HCT116 (cell line): ENCODE data around the gene ISL2.

Experiments
- CBX3 ChIP-seq: IDR thresholded peaks from 2 replicates; pipeline ENCODE4 v1.6.1; 2012; ENCODE audit warnings: low read depth
- EZH2 ChIP-seq: fragments of 200-600 bp; sonication (generic); IDR thresholded peaks from 2 replicates; pipeline ENCODE4 v1.6.1; 2017; ENCODE audit warnings: antibody characterized with exemption, mixed run types
- EZH2phosphoT487 ChIP-seq: fragments of 200-600 bp; IDR thresholded peaks from 2 replicates; pipeline ENCODE4 v1.6.1; 2018; ENCODE audit warnings: antibody characterized with exemption, borderline replicate concordance
- JUND ChIP-seq: IDR thresholded peaks from 2 replicates; pipeline ENCODE4 v1.6.1; 2012
- MAX ChIP-seq: IDR thresholded peaks from 2 replicates; pipeline ENCODE4 v1.6.1; 2012
- POLR2A ChIP-seq: IDR thresholded peaks from 2 replicates; pipeline ENCODE4 v1.7.0; 2011; ENCODE audit warnings: borderline replicate concordance; ENCODE audit not compliant: insufficient read depth, insufficient read length; ENCODE audit errors: extremely low read depth
- POLR2AphosphoS5 ChIP-seq: IDR thresholded peaks from 2 replicates; pipeline ENCODE4 v1.6.1; 2011; ENCODE audit warnings: mild to moderate bottlenecking, low read depth, low read length, moderate library complexity
- REST ChIP-seq: IDR thresholded peaks from 2 replicates; pipeline ENCODE4 v1.6.1; 2012; ENCODE audit warnings: low read depth
- SIN3A ChIP-seq: IDR thresholded peaks from 2 replicates; pipeline ENCODE4 v1.6.1; 2012; ENCODE audit warnings: low read depth
- ZNF274 ChIP-seq: fragments of 200-500 bp; sonication (Bioruptor generic); IDR thresholded peaks from 2 replicates; pipeline ENCODE4 v1.6.1; 2014; ENCODE audit warnings: mild to moderate bottlenecking, low read depth, low read length, inconsistent platforms
- TF ChIP-seq, protein P1 (sequence below), 3 experiments: fragments of 200-600 bp in 1 of 3; sonication (generic) in 1 of 3; IDR thresholded peaks in 2 of 3; conservative IDR thresholded peaks in 1 of 3; 2 replicates each; pipeline ENCODE4 v1.5.1; 2012 to 2017; ENCODE audit warnings: low read depth in 2 of 3, low read length in 2 of 3, antibody characterized with exemption in 1 of 3, borderline replicate concordance in 1 of 3, control low read depth in 1 of 3, mild to moderate bottlenecking in 1 of 3, mixed read lengths in 1 of 3, mixed run types in 1 of 3, moderate library complexity in 1 of 3; ENCODE audit not compliant: insufficient read depth in 1 of 3

GRCh38 chr15:76341366-76342057 is 4.9 kb downstream of the ISL2 start:
- TF ChIP-seq, protein P1, sequence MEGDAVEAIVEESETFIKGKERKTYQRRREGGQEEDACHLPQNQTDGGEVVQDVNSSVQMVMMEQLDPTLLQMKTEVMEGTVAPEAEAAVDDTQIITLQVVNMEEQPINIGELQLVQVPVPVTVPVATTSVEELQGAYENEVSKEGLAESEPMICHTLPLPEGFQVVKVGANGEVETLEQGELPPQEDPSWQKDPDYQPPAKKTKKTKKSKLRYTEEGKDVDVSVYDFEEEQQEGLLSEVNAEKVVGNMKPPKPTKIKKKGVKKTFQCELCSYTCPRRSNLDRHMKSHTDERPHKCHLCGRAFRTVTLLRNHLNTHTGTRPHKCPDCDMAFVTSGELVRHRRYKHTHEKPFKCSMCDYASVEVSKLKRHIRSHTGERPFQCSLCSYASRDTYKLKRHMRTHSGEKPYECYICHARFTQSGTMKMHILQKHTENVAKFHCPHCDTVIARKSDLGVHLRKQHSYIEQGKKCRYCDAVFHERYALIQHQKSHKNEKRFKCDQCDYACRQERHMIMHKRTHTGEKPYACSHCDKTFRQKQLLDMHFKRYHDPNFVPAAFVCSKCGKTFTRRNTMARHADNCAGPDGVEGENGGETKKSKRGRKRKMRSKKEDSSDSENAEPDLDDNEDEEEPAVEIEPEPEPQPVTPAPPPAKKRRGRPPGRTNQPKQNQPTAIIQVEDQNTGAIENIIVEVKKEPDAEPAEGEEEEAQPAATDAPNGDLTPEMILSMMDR (IDR thresholded peaks at IDR 0.05 in 2 of 3, conservative IDR thresholded peaks at IDR 0.05 in 1 of 3; ENCODE audit: borderline replicate concordance in 1 of 3, insufficient read depth in 1 of 3, low read depth in 2 of 3, low read length in 2 of 3) = no peak
- TF ChIP-seq JUND (no peak), SIN3A (no peak), POLR2A (no peak), POLR2AphosphoS5 (no peak), EZH2phosphoT487 (no peak), CBX3 (no peak), EZH2 (no peak), MAX (no peak), ZNF274 (no peak), REST (no peak)
